ENCODE measurements around the gene ABCC3. TPM values are rescaled to one million over a fixed set of nuclear protein-coding genes. Genes with fewer than 3 reads are reported as not detected.

ABCC3 gene
- total and polyA plus RNA-seq, 9 of the 15 experiments (the other 6 are each of a cell fraction or from before 2014, with no cell fraction given), result 0.03 to 1.6 (median 0.42) TPM; not detected in 5

DNA sequence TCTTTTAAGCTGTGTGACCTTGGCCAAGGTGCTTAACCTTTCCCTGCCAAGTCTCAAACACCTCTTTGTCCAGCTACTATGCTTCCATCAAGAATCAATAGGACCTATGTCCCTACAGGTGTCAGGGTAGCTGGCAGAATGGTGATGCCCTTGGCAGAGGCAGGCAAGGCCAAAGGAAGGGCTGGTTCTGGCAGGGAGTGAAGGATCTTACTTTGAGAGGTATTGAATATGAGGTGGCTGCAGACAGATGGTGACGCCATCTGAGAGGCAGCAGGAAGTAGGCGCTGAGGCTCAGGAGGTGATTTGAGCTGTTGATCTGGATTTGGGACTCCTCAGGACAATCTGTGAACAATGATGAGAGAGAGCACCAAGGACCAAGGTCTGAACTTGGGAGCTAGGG lies 12.5 kb downstream of the ABCC3 start:
- intact Hi-C loops (cut with micrococcal nuclease), result no loop called here
- H3K27ac ChIP-seq (ENCODE audit: extremely low read depth, low read depth, low read length), result no peak overlapping the region
- no peak for DNase-seq (ENCODE audit: extremely low read depth in 1 of 4, low spot score in 3 of 4)
- in situ Hi-C loops (cut with MboI), result no loop called here
- no peaks in the 10 kb centered on the region for H3K27me3 ChIP-seq (ENCODE audit: control insufficient read depth in 2 of 2, insufficient read depth in 2 of 2, low read length in 2 of 2)
- ChIA-PET POLR2A (interaction anchor here (0.8 kb wide), 1 partner anchor 10 kb away, joined by 5 read pairs; no protein-coding TSS in a partner anchor), CTCF (ENCODE audit: low intra/inter-chr PET ratio) (no interaction called here)
- no peak overlapping the region for H3K9ac ChIP-seq (ENCODE audit: insufficient read depth in 1 of 2, low read depth in 2 of 2, low read length in 2 of 2)
- no peak for ATAC-seq
- no peak overlapping the region for H2AFZ ChIP-seq (ENCODE audit: low read depth, low read length)
- no peaks in the 10 kb centered on the region for H3K36me3 ChIP-seq (ENCODE audit: control insufficient read depth, insufficient read depth, low read length)
- H3K4me1 ChIP-seq (replicated peaks in 1 of 2; ENCODE audit: control insufficient read depth in 2 of 2, insufficient read depth in 2 of 2, low read length in 2 of 2), result peaks cover 0 to 3% of the 10 kb centered on the region in 2 experiments; a peak in 3 of 5 replicates
- no peaks in the 10 kb centered on the region for H3K9me1 ChIP-seq (ENCODE audit: control insufficient read depth, insufficient read depth, low read length)
- no peaks in the 10 kb centered on the region for H3K79me2 ChIP-seq (ENCODE audit: control insufficient read depth, insufficient read depth, low read length)
- H3K4me3 ChIP-seq, result no peak overlapping the region
- H4K20me1 ChIP-seq (replicated peaks; ENCODE audit: control insufficient read depth, insufficient read depth, low read length), result no peaks in the 10 kb centered on the region
- no peak for TF ChIP-seq TRIM24 (IDR thresholded peaks at IDR 0.05)
- TF ChIP-seq, protein P1, sequence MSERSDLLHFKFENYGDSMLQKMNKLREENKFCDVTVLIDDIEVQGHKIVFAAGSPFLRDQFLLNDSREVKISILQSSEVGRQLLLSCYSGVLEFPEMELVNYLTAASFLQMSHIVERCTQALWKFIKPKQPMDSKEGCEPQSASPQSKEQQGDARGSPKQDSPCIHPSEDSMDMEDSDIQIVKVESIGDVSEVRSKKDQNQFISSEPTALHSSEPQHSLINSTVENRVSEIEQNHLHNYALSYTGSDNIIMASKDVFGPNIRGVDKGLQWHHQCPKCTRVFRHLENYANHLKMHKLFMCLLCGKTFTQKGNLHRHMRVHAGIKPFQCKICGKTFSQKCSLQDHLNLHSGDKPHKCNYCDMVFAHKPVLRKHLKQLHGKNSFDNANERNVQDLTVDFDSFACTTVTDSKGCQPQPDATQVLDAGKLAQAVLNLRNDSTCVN (CRISPR knock-in tag; IDR thresholded peaks at IDR 0.05), result no peak
- H3K9me3 ChIP-seq (replicated peaks; ENCODE audit: control insufficient read depth, insufficient read depth, low read depth, low read length), result no peaks in the 10 kb centered on the region
- WGBS (ENCODE audit: insufficient coverage, low coverage, missing lambda C conversion rate), result 36% methylated on average over 2 of the region's 2 CpGs
- no TSS peak for BruUV-seq (replicated peaks)
- FAIRE-seq, result no peak
- H3K4me2 ChIP-seq (ENCODE audit: insufficient read depth, low read length), result no peak overlapping the region

DNA sequence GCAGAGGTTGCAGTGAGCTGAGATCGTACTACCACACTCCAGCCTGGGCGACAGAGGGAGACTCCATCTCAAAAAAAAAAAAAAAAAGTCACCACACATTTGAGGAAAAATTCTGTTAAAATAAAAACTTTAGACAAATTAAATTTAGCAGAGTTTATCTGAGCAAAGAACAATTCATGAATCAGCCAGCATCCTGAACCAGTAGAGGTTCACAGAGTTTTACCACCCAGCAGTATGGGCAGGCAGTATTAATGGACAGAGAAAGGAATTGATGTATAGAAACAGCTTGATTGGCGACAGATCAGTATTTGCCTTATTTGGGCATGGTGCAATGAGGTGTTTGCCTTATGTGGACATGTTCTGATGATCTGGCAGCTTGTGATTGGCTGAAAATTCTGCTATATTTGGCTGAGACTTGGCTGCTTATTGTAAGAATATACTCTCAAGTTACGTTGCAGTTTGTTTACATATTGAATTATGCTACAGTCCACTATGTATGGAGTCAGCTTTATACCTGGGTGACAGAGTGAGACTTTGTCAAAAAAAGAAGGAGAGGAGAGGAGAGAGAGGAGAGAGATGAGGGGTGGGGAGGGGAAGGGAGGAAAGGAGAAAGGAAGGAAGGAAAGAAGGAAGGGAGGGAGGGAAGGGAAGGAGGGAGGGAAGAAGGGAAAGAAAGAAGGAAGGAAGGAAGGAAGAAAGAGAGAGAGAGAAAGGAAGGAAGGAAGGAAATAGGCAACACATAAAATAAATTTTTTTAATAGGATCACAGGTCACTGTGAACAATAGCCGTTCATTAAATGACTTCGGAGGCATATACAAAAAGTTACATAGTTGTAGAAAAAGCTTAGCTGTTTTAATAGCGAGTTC lies 14.6 kb downstream of the ABCC3 start:
- ChIA-PET CTCF (ENCODE audit: low intra/inter-chr PET ratio) (no interaction called here), POLR2A (interaction anchor here (0.9 to 1.8 kb wide), 6 partner anchors 8 to 81 kb away, joined by 3 to 5 read pairs (median 3); no protein-coding TSS in a partner anchor)
- Histone ChIP-seq H3K9me1 (ENCODE audit: control insufficient read depth, insufficient read depth, low read length) (no peaks in the 10 kb centered on the region), H3K79me2 (ENCODE audit: control insufficient read depth, insufficient read depth, low read length) (no peaks in the 10 kb centered on the region), H3K4me1 (replicated peaks in 1 of 2; ENCODE audit: control insufficient read depth in 2 of 2, insufficient read depth in 2 of 2, low read length in 2 of 2) (no peaks in the 10 kb centered on the region), H3K36me3 (ENCODE audit: control insufficient read depth, insufficient read depth, low read length) (no peaks in the 10 kb centered on the region), H3K9ac (ENCODE audit: insufficient read depth in 1 of 2, low read depth in 2 of 2, low read length in 2 of 2) (no peak overlapping the region), H3K4me2 (ENCODE audit: insufficient read depth, low read length) (no peak overlapping the region), H3K9me3 (replicated peaks; ENCODE audit: control insufficient read depth, insufficient read depth, low read depth, low read length) (peaks cover 4% of the 10 kb centered on the region; the same call in 1 of the 2 replicates), H4K20me1 (replicated peaks; ENCODE audit: control insufficient read depth, insufficient read depth, low read length) (no peaks in the 10 kb centered on the region), H3K27ac (ENCODE audit: extremely low read depth, low read depth, low read length) (no peak overlapping the region), H2AFZ (ENCODE audit: low read depth, low read length) (peak overlapping the region; percentile 75), H3K27me3 (ENCODE audit: control insufficient read depth in 2 of 2, insufficient read depth in 2 of 2, low read length in 2 of 2) (no peaks in the 10 kb centered on the region), H3K4me3 (no peak overlapping the region)
- ATAC-seq, result peak; percentile 89
- intact Hi-C loops (cut with micrococcal nuclease), result no loop called here
- in situ Hi-C loops (cut with MboI), result no loop called here
- 48% methylated on average over 6 of the region's 7 CpGs for WGBS (ENCODE audit: insufficient coverage, low coverage, missing lambda C conversion rate)
- FAIRE-seq, result peak; percentile 42
- DNase-seq (ENCODE audit: extremely low read depth in 1 of 4, low spot score in 3 of 4), result peak in 1 of 4 experiments; percentile 44
- BruUV-seq (replicated peaks), result no TSS peak
- TF ChIP-seq KHSRP (IDR thresholded peaks at IDR 0.05), result no peak
- TF ChIP-seq RFX5 (IDR thresholded peaks at IDR 0.05; ENCODE audit: low read depth, low read length), result no peak
- TF ChIP-seq, protein P2, sequence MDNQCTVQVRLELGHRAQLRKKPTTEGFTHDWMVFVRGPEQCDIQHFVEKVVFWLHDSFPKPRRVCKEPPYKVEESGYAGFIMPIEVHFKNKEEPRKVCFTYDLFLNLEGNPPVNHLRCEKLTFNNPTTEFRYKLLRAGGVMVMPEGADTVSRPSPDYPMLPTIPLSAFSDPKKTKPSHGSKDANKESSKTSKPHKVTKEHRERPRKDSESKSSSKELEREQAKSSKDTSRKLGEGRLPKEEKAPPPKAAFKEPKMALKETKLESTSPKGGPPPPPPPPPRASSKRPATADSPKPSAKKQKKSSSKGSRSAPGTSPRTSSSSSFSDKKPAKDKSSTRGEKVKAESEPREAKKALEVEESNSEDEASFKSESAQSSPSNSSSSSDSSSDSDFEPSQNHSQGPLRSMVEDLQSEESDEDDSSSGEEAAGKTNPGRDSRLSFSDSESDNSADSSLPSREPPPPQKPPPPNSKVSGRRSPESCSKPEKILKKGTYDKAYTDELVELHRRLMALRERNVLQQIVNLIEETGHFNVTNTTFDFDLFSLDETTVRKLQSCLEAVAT (IDR thresholded peaks at IDR 0.05), result 0 out of 4 replicates have a peak, but pooled peaks of 1 of the 2 experiments have one; percentile 29
- TF ChIP-seq ZNF740 (CRISPR knock-in tag; IDR thresholded peaks at IDR 0.05), result no peak
- TF ChIP-seq ZNF740 (tag; IDR thresholded peaks at IDR 0.05), result no peak
- no peak for TF ChIP-seq ELF1 (tag; IDR thresholded peaks at IDR 0.05)
- no peak for TF ChIP-seq SREBF2 (CRISPR knock-in tag; IDR thresholded peaks at IDR 0.05)
- TF ChIP-seq EHMT2 (IDR thresholded peaks at IDR 0.05), result 0 out of 2 replicates have a peak, but pooled peaks have one; percentile 16
- TF ChIP-seq SAP30 (IDR thresholded peaks at IDR 0.05; ENCODE audit: borderline replicate concordance, insufficient read depth, low read depth, low read length, poor library complexity, severe bottlenecking), result no peak
